NCI-H510A (cell line): ENCODE results near the gene SIRT2.

Experiments
- DNase-seq: peaks from one replicate; lab custom pipeline; 2025; lab: John Stamatoyannopoulos, UW

Gene SIRT2

GRCh38 chr19:38845374-38846024 is 53.9 kb downstream of the SIRT2 start:
- DNase-seq, result no peak

GRCh38 chr19:38844093-38844686 is 55.2 kb downstream of the SIRT2 start:
- no peak for DNase-seq

- no peak for DNase-seq
Measured at GRCh38 chr19:38843175-38843758, 56.2 kb downstream of the SIRT2 start.

- DNase-seq, result no peak
Measured at GRCh38 chr19:38842439-38843174, 56.8 kb downstream of the SIRT2 start.

GRCh38 chr19:38841787-38842438 is 57.5 kb downstream of the SIRT2 start:
- DNase-seq, result no peak

- DNase-seq, result no peak
Measured at GRCh38 chr19:38841180-38841766, 58.1 kb downstream of the SIRT2 start.

- no peak for DNase-seq
Measured at GRCh38 chr19:38840583-38840968, 58.8 kb downstream of the SIRT2 start.

- DNase-seq, result no peak
Measured at GRCh38 chr19:38839816-38840582, 59.4 kb downstream of the SIRT2 start.

- DNase-seq, result no peak
Measured at GRCh38 chr19:38838986-38839761, 60.2 kb downstream of the SIRT2 start.

- DNase-seq, result no peak
Measured at GRCh38 chr19:38838208-38838985, 61.0 kb downstream of the SIRT2 start.

GRCh38 chr19:38837656-38838121 is 61.7 kb downstream of the SIRT2 start:
- no peak for DNase-seq

- no peak for DNase-seq
Measured at GRCh38 chr19:38836983-38837626, 62.3 kb downstream of the SIRT2 start.

- DNase-seq, result no peak
Measured at GRCh38 chr19:38836159-38836982, 63.0 kb downstream of the SIRT2 start.

GRCh38 chr19:38834590-38834989 is 64.8 kb downstream of the SIRT2 start:
- no peak for DNase-seq

GRCh38 chr19:38834104-38834490 is 65.3 kb downstream of the SIRT2 start:
- DNase-seq, result no peak

GRCh38 chr19:38833092-38833425 is 66.4 kb downstream of the SIRT2 start:
- DNase-seq, result no peak

GRCh38 chr19:38831142-38831605 is 68.2 kb downstream of the SIRT2 start:
- peak; percentile 53 for DNase-seq
